MM.1S (cell line): Measurements from ENCODE around the gene RASSF7.
"Not testable (repeated sequence)": the region's sequence is repeated elsewhere in the genome, so short reads cannot be mapped to it uniquely, and the experiment has no call there.

Experiments used
- DNase-seq: peaks from one replicate; pipeline ENCODE4 v3.0.0-alpha.2; 2015
- H2AFZ ChIP-seq: fragments of 300-600 bp; sonication (generic); 2 replicates; pipeline ENCODE4 v1.6.0; 2016; ENCODE audit warnings: antibody characterized with exemption, low read length
- H3F3A ChIP-seq: fragments of 300-600 bp; sonication (generic); 2 replicates; pipeline ENCODE4 v1.6.1; 2016; ENCODE audit warnings: mild to moderate bottlenecking, antibody characterized with exemption, low read length, moderate library complexity, mixed read lengths; ENCODE audit not compliant: insufficient read depth
- H3K27ac ChIP-seq: fragments of 300-600 bp; sonication (generic); 2 replicates; pipeline ENCODE4 v1.5.1; 2016; ENCODE audit warnings: mild to moderate bottlenecking, low read length
- H3K27me3 ChIP-seq: fragments of 300-600 bp; sonication (generic); replicated peaks from 2 replicates; pipeline ENCODE4 v1.6.0; 2016; ENCODE audit warnings: low read length; ENCODE audit not compliant: insufficient read depth
- H3K36me3 ChIP-seq: fragments of 300-600 bp; sonication (generic); replicated peaks from 2 replicates; pipeline ENCODE4 v1.6.1; 2016; ENCODE audit warnings: mild to moderate bottlenecking, low read length, mixed read lengths; ENCODE audit not compliant: insufficient read depth
- H3K4me1 ChIP-seq: fragments of 300-600 bp; sonication (generic); 2 replicates; pipeline ENCODE4 v1.6.1; 2016; ENCODE audit warnings: low read length, mixed read lengths
- H3K4me2 ChIP-seq: fragments of 300-600 bp; sonication (generic); 2 replicates; pipeline ENCODE4 v1.6.0; 2016; ENCODE audit warnings: low read depth, low read length
- H3K4me3 ChIP-seq: fragments of 300-600 bp; sonication (generic); 2 replicates; pipeline ENCODE4 v1.5.1; 2016; ENCODE audit warnings: low read length, mixed read lengths
- H3K79me2 ChIP-seq: fragments of 300-600 bp; sonication (generic); 2 replicates; pipeline ENCODE4 v1.6.1; 2016; ENCODE audit warnings: mixed run types, low read length, mixed read lengths
- H3K9ac ChIP-seq: fragments of 300-600 bp; sonication (generic); 2 replicates; pipeline ENCODE4 v1.6.1; 2016; ENCODE audit warnings: low read length, mixed read lengths
- H3K9me2 ChIP-seq: fragments of 300-600 bp; sonication (generic); replicated peaks from 2 replicates; pipeline ENCODE4 v1.6.1; 2016; ENCODE audit warnings: mild to moderate bottlenecking, low read length, mixed read lengths; ENCODE audit not compliant: insufficient read depth
- H3K9me3 ChIP-seq: fragments of 300-600 bp; sonication (generic); replicated peaks from 2 replicates; pipeline ENCODE4 v1.6.1; 2016; ENCODE audit warnings: mild to moderate bottlenecking, low read length, mixed read lengths; ENCODE audit not compliant: insufficient read depth
- H4K20me1 ChIP-seq: fragments of 300-600 bp; sonication (generic); 2 replicates; pipeline ENCODE4 v1.6.1; 2016; ENCODE audit warnings: mild to moderate bottlenecking, low read length, moderate library complexity, mixed read lengths; ENCODE audit not compliant: insufficient read depth
- CTCF ChIP-seq: fragments of 300-600 bp; sonication (generic); IDR thresholded peaks from 2 replicates; pipeline ENCODE4 v1.5.1; 2016; ENCODE audit warnings: antibody characterized with exemption, low read length, mixed read lengths
- EZH2 ChIP-seq: fragments of 300-600 bp; sonication (generic); optimal IDR thresholded peaks from 2 replicates; pipeline ENCODE3; 2017; ENCODE audit warnings: low read depth, mild to moderate bottlenecking, antibody characterized with exemption, low read length, mixed read lengths
- EZH2phosphoT487 ChIP-seq: fragments of 300-600 bp; sonication (generic); IDR thresholded peaks from 2 replicates; pipeline ENCODE4 v1.6.1; 2018; ENCODE audit warnings: antibody characterized with exemption, low read length

RASSF7 gene

DNA sequence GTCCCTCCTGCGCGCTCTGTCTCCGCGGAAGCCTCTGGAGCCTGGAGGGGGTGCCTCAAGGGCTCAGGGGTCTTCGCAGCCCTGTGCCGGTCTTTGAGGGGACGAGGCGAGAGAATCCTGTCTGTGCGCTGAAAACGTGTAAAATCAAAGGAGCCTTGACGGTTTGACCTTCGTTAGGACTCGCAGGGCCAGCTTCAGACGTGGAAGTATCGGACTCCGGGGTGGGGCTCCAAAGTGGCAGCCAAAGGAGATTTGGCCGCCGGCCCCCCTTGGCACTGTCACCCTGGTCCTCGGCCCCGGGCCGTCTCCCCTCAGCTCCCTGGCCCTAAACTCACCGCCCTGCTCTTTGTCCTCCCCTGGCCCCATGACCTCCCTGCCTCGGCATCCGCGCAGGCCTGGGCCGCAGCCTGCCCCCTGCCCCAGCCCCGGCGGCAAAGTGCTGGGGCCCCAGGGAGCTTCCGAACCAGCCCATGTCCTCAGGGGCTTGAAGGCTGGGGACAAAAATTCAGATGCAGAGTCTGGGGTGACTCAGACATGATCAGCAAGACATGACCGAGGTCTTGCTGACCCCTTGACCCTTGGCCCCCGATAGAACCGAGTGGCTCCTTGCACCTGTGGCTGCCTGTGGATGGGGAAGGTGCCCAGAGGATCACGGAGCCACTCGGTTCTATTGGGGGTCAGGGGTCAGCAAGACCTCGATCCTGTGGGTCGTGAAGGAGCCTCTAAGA is 8.6 kb downstream of the RASSF7 start:
- peaks cover 9% of the 10 kb centered on the region for H3K27me3 ChIP-seq
- peak overlapping the region; percentile 67 for H3K9ac ChIP-seq
- peaks cover 7% of the 10 kb centered on the region; the same call in 1 of the 2 replicates for H3K79me2 ChIP-seq
- DNase-seq = peak; percentile 2
- no peaks in the 10 kb centered on the region for H3K9me2 ChIP-seq
- peak overlapping the region; percentile 64 for H3K4me3 ChIP-seq
- no peaks in the 10 kb centered on the region for H4K20me1 ChIP-seq
- TF ChIP-seq EZH2 (no peak), CTCF (no peak), EZH2phosphoT487 (no peak)
- H2AFZ ChIP-seq = peak overlapping the region; percentile 57
- no peaks in the 10 kb centered on the region for H3K36me3 ChIP-seq
- no peaks in the 10 kb centered on the region for H3K4me1 ChIP-seq
- peaks cover 10% of the 10 kb centered on the region; the same call in 1 of the 2 replicates for H3F3A ChIP-seq
- H3K9me3 ChIP-seq = no peaks in the 10 kb centered on the region
- no peak overlapping the region for H3K27ac ChIP-seq
- peak overlapping the region; percentile 84 for H3K4me2 ChIP-seq

- Histone ChIP-seq H3K4me3 (no peak overlapping the region), H3K9me2 (no peaks in the 10 kb centered on the region), H3K4me2 (no peak overlapping the region), H3K79me2 (peaks cover 9% of the 10 kb centered on the region), H3K4me1 (peaks cover 6% of the 10 kb centered on the region; the same call in 1 of the 2 replicates), H3K27ac (no peak overlapping the region), H4K20me1 (no peaks in the 10 kb centered on the region), H3K9ac (no peak overlapping the region), H3K27me3 (peaks cover 17% of the 10 kb centered on the region), H3F3A (0 out of 2 replicates have a peak, but pooled peaks cover 3% of the 10 kb centered on the region), H3K9me3 (no peaks in the 10 kb centered on the region), H3K36me3 (no peaks in the 10 kb centered on the region), H2AFZ (no peak overlapping the region)
- no peak for DNase-seq
- TF ChIP-seq EZH2 (no peak), EZH2phosphoT487 (no peak), CTCF (no peak)
Observed at GRCh38 chr11:571802-572185, 11.0 kb downstream of the RASSF7 start.

GRCh38 chr11:573146-573759 is 12.5 kb downstream of the RASSF7 start:
- Histone ChIP-seq H3K9me2 (no peaks in the 10 kb centered on the region), H3K4me2 (no peak overlapping the region), H2AFZ (no peak overlapping the region), H3K9me3 (no peaks in the 10 kb centered on the region), H3K4me3 (no peak overlapping the region), H3K4me1 (peaks cover 12% of the 10 kb centered on the region), H3K27me3 (peaks cover 17% of the 10 kb centered on the region), H3K36me3 (no peaks in the 10 kb centered on the region), H3K79me2 (peaks cover 16% of the 10 kb centered on the region), H3K27ac (no peak overlapping the region), H3K9ac (no peak overlapping the region), H4K20me1 (peaks cover 12% of the 10 kb centered on the region), H3F3A (no peaks in the 10 kb centered on the region)
- no peak for DNase-seq
- TF ChIP-seq EZH2phosphoT487 (no peak), EZH2 (no peak), CTCF (no peak)

DNA sequence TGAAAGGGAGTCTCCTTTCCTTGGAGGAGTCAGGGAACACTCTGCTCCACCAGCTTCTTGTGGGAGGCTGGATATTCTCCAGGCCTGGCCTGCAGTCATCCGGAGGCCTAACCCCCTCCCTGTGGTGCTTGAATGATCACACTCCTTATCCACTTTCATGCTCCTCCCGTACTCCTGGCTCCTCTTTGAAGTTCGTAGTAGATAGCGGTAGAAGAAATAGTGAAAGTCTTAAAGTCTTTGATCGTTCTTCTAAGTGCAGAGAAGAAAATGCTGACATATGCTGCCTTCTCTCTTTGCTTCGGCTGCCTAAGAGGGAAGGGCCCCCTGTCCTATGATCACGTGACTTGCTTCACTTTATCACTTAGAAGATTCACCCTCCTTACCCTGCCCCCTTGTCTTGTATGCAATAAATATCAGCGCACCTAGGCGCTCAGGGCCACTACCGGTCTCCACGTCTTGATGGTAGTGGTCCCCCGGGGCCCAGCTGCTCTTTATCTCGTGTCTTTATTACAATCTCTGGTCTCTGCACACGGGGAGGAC is 13.3 kb downstream of the RASSF7 start:
- H3K4me1 ChIP-seq = peaks cover 16% of the 10 kb centered on the region
- H3K27ac ChIP-seq, H3K4me2 ChIP-seq, H3K9me3 ChIP-seq, H3K9me2 ChIP-seq, H2AFZ ChIP-seq, H3F3A ChIP-seq, H3K9ac ChIP-seq, H3K4me3 ChIP-seq, DNase-seq, H3K36me3 ChIP-seq: not testable (repeated sequence)
- peaks cover 20% of the 10 kb centered on the region for H4K20me1 ChIP-seq
- peaks cover 16% of the 10 kb centered on the region for H3K27me3 ChIP-seq
- peaks cover 25% of the 10 kb centered on the region for H3K79me2 ChIP-seq
